Left lung (tissue), 10 donors: ENCODE measurements around the gene WDR1. TPM values are rescaled to one million over a fixed set of nuclear protein-coding genes. Genes with fewer than 3 reads are reported as not detected.

Source experiments
- ATAC-seq: fragments of 200-7000 bp; cut with Tn5 transposase; one replicate; pipeline ENCODE4 v1.9.1; 2020; ENCODE audit warnings: moderate library complexity
- DNase-seq, 4 donors: peaks; one replicate each; pipeline ENCODE4 v3.0.0-alpha.2; 2013 to 2020
- H3K27ac ChIP-seq, 2 donors: fragments of 200-600 bp; sonication (generic) in 1 of 2; one replicate each; pipeline versions ENCODE4 v1.5.0 to v1.8.0; 2020 to 2021
- H3K27me3 ChIP-seq, 2 donors: fragments of 200-600 bp; sonication (generic) in 1 of 2; one replicate each; pipeline versions ENCODE4 v1.5.0 to v1.8.0; 2020 to 2021
- H3K36me3 ChIP-seq, 2 donors: fragments of 200-600 bp; sonication (generic) in 1 of 2; one replicate each; pipeline versions ENCODE4 v1.5.0 to v1.8.0; 2020 to 2021
- H3K4me1 ChIP-seq, 2 donors: fragments of 200-600 bp; one replicate each; pipeline ENCODE4 v1.8.0; 2021
- H3K4me3 ChIP-seq, 2 donors: fragments of 200-600 bp; sonication (generic) in 1 of 2; one replicate each; pipeline versions ENCODE4 v1.5.0 to v1.8.0; 2020 to 2021; ENCODE audit warnings: mild to moderate bottlenecking in 1 of 2
- H3K9me3 ChIP-seq, 2 donors: fragments of 200-600 bp; sonication (generic) in 1 of 2; one replicate each; pipeline versions ENCODE4 v1.5.0 to v1.8.0; 2020 to 2021
- intact Hi-C, 2 donors: fragments of 100-400 bp; cut with DNase I; formaldehyde crosslinking; loops; one replicate each; pipeline versions ENCODE4 v1.11.2 to v1.14.2; 2022
- polyA plus RNA-seq, 6 donors: library from polyadenylated mRNA; unstranded; fragments of 120-200 nt; gene quantifications; one replicate each; pipeline ENCODE4 v1.2.1, GENCODE V29; 2013; ENCODE audit not compliant: insufficient read length in 6 of 6
- total RNA-seq, 2 donors: library from RNA; stranded (reverse); fragmentation: NEBNext Ultra II Directional; extraction: Animal tissue kit (Norgen Biotek cat#: 25700); gene quantifications; one replicate each; pipeline ENCODE4 v1.2.1, GENCODE V29; 2021
- TF ChIP-seq, protein P1 (sequence below), 2 donors: fragments of 200-600 bp; sonication (generic) in 1 of 2; IDR thresholded peaks; one replicate each; pipeline versions ENCODE4 v1.5.0 to v1.8.0; 2021; ENCODE audit warnings: antibody characterized with exemption in 2 of 2
- donor health status: DM: no; HTN: yes; CAD: no.
- donor health status: DM: no; HTN: no; CAD: no.

Gene WDR1
- total and polyA plus RNA-seq, 8 donors: 133 to 303 (median 157) TPM

DNA sequence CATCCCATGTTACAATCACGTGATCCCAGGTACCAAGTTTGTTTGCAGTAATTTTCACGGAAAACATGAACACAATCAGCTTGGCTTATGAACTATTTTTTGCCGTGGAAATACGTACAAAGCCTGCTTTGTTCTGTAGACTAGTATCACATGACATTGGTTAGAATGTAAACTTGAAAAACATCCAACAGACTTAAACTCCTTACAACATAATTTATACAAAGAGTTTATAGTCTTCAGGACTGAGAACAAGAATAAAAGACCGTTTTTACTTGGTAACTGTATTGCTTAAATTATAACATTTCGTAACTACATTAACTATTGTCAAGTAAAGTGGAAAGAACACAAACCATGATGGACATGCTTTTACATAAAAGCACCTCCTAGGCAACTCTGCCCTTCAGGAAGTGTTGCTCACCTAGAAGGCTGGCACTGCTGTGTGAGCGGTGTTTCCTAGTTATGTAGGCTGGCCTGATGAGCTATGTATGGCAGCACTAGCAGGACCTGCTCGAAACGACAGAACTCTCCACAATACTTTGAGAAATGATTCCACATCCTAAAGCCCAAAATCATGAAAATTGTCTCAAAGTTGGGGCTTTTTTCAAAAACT lies 41.8 kb upstream of the WDR1 start:
- H3K36me3 ChIP-seq: no peaks in the 10 kb centered on the region
- H3K4me1 ChIP-seq: peaks cover 0 to 7% of the 10 kb centered on the region in 2 donors
- DNase-seq (peak in 1 of 4 donors; percentile 43), ATAC-seq (peak; percentile 19)
- H3K4me3 ChIP-seq: no peak overlapping the region
- H3K9me3 ChIP-seq: no peaks in the 10 kb centered on the region
- TF ChIP-seq, protein P1, sequence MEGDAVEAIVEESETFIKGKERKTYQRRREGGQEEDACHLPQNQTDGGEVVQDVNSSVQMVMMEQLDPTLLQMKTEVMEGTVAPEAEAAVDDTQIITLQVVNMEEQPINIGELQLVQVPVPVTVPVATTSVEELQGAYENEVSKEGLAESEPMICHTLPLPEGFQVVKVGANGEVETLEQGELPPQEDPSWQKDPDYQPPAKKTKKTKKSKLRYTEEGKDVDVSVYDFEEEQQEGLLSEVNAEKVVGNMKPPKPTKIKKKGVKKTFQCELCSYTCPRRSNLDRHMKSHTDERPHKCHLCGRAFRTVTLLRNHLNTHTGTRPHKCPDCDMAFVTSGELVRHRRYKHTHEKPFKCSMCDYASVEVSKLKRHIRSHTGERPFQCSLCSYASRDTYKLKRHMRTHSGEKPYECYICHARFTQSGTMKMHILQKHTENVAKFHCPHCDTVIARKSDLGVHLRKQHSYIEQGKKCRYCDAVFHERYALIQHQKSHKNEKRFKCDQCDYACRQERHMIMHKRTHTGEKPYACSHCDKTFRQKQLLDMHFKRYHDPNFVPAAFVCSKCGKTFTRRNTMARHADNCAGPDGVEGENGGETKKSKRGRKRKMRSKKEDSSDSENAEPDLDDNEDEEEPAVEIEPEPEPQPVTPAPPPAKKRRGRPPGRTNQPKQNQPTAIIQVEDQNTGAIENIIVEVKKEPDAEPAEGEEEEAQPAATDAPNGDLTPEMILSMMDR (IDR thresholded peaks at IDR 0.05): no peak
- intact Hi-C loops: no loop called here
- H3K27me3 ChIP-seq: no peaks in the 10 kb centered on the region
- no peak overlapping the region for H3K27ac ChIP-seq

DNA sequence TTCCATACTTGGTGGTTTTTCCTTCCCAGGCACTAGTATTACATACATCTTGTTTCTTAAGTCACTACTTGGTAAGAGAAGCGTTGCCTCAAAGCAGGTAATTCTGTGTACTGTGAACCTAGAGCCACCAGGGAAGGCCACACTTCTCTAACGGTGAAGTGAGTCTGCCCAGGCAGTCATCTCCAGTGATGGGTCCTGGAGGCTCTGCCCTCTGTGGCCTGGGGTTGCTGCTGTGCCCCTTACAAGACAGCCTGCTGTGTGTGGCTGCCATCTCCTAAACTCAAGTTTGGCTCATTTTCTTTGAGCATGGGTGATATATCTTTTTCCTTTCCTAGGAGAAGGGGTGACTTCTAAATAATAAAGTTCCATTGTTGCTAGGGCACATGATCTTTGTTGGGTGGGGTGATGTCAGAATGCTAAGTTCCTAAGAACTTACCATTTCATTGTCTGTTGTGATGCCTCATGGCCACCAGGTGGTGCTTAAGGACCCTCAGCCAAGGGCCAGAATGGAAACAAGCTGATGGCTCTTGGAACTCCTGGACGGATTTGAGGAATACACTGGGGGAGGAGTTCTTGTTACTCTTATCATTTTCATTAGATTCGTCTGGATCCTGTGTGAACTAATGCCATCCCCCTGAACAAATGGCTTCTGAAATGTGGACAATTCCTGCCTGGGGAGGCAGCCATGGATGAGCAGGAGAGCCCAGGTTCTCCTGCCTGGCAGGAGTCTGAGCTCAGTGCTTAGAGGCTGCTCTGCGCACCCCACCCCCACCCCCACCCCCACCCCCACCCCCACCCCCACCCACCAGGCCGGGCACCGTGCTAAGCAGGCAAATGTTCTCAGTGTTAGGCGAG lies 41.1 kb upstream of the WDR1 start:
- peak in 3 of 4 donors; percentile 38 to 82 (median 65) for DNase-seq
- Histone ChIP-seq H3K36me3 (no peaks in the 10 kb centered on the region), H3K9me3 (no peaks in the 10 kb centered on the region), H3K4me3 (no peak overlapping the region), H3K27ac (no peak overlapping the region), H3K4me1 (peaks cover 0 to 7% of the 10 kb centered on the region in 2 donors), H3K27me3 (no peaks in the 10 kb centered on the region)
- ATAC-seq: peak; percentile 93
- TF ChIP-seq, protein P1 (IDR thresholded peaks at IDR 0.05): peak; percentile 70 to 81
- intact Hi-C loops: no loop called here

DNA sequence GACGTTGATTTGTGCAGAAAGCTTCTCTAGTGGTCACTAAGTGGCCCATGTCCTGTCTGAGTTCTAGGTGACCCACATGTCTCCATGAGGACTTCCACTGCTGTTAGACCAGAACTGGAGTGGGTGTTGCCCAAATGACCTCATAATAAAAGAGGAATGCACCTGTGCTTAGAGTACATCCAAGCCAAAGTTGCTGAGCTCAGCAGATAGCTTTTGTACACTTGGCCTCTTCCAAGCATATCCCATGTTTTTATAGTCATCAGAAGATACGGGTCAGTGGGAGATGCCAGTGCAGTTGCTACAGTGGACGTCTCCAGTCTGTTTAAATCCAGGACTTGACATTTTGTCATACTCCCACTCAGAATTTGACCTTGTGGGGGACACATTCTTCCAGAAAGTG lies 37.6 kb upstream of the WDR1 start:
- no peak for DNase-seq
- ATAC-seq: no peak
- Histone ChIP-seq H3K27me3 (no peaks in the 10 kb centered on the region), H3K36me3 (no peaks in the 10 kb centered on the region), H3K27ac (no peak overlapping the region), H3K9me3 (no peaks in the 10 kb centered on the region), H3K4me3 (no peak overlapping the region), H3K4me1 (peaks cover 0 to 7% of the 10 kb centered on the region in 2 donors)
- TF ChIP-seq, protein P1 (IDR thresholded peaks at IDR 0.05): no peak
- intact Hi-C loops: no loop called here

DNA sequence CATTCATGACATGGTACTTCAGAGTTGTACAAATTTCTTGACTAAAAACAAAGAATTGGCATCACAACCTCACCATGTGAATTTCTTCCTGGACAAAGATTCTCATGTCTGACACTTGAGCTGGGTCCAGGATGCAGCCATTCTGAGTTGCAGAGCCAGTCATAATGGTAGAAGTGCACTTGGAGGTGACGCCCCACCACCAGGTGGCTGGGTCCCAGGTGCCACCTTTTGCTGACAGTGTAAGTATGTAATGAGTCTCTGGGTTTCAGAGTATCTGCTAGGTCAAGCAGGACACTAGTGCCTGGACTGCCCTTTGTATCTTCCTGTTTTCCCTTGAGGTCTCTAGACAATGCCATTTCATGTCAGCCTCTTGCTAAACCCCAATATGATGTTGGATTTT lies 36.6 kb upstream of the WDR1 start:
- Histone ChIP-seq H3K27ac (no peak overlapping the region), H3K9me3 (no peaks in the 10 kb centered on the region), H3K4me3 (no peak overlapping the region), H3K4me1 (peaks cover 0 to 7% of the 10 kb centered on the region in 2 donors), H3K36me3 (no peaks in the 10 kb centered on the region), H3K27me3 (no peaks in the 10 kb centered on the region)
- TF ChIP-seq, protein P1 (IDR thresholded peaks at IDR 0.05): no peak
- no peak for DNase-seq
- ATAC-seq: no peak
- intact Hi-C loops: no loop called here

DNA sequence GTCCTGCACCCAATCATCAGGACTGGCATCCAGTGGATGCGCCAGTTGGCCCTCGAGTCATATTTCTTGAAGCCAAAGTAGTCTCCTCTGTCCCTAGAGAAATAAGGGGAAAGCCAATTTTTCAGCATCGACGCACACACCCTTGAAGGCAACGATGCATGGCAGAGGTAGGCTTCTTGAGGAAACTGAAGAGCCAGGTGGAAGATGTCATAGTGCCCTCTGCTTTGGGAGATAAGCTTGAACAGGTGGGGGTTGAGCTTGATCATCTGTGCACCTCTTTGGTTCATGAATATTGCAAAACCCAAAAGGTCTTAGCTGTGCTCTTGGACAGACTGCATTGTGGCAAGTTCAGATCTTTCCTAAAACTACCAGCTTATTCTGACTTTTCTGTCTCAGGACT lies 34.6 kb upstream of the WDR1 start:
- no peak overlapping the region for H3K27ac ChIP-seq
- DNase-seq (no peak), ATAC-seq (no peak)
- no peaks in the 10 kb centered on the region for H3K9me3 ChIP-seq
- intact Hi-C loops: no loop called here
- H3K4me1 ChIP-seq: no peaks in the 10 kb centered on the region
- TF ChIP-seq, protein P1 (IDR thresholded peaks at IDR 0.05): no peak
- H3K36me3 ChIP-seq: no peaks in the 10 kb centered on the region
- no peak overlapping the region for H3K4me3 ChIP-seq
- no peaks in the 10 kb centered on the region for H3K27me3 ChIP-seq
